ENCODE measurements around the gene SCRN1. TPM values are rescaled to one million over a fixed set of nuclear protein-coding genes. Genes with fewer than 3 reads are reported as not detected.

Gene SCRN1
- total RNA-seq, 1 donor from 2014 or later, result 85.0 TPM

- Mint-ChIP-seq H3K9me3 (peaks cover 38% of the 10 kb centered on the region), H3K27me3 (ENCODE audit: low read depth) (no peaks in the 10 kb centered on the region), H3K4me1 (no peaks in the 10 kb centered on the region), H3K36me3 (peaks cover 43% of the 10 kb centered on the region), H3K27ac (no peak overlapping the region), H3K4me3 (no peak overlapping the region)
- DNase-seq (ENCODE audit: low spot score in 2 of 2, unreplicated experiment in 2 of 2), result no peak
- no peak for TF ChIP-seq CTCF (IDR thresholded peaks at IDR 0.05; ENCODE audit: unreplicated experiment)
Measured at GRCh38 chr7:29900745-29901144, 88.9 kb downstream of the SCRN1 start.

GRCh38 chr7:29898301-29898700, 91.3 kb downstream of the SCRN1 start:
- H3K9me3 Mint-ChIP-seq, result peaks cover 23% of the 10 kb centered on the region
- no peak for TF ChIP-seq CTCF (IDR thresholded peaks at IDR 0.05; ENCODE audit: unreplicated experiment)
- no peak overlapping the region for H3K27ac Mint-ChIP-seq
- no peak overlapping the region for H3K4me3 Mint-ChIP-seq
- no peaks in the 10 kb centered on the region for H3K27me3 Mint-ChIP-seq (ENCODE audit: low read depth)
- no peak for DNase-seq (ENCODE audit: low spot score in 2 of 2, unreplicated experiment in 2 of 2)
- no peaks in the 10 kb centered on the region for H3K4me1 Mint-ChIP-seq
- H3K36me3 Mint-ChIP-seq, result peaks cover 24% of the 10 kb centered on the region

- Mint-ChIP-seq H3K9me3 (peaks cover 23% of the 10 kb centered on the region), H3K27me3 (ENCODE audit: low read depth) (no peaks in the 10 kb centered on the region), H3K36me3 (peaks cover 24% of the 10 kb centered on the region), H3K4me1 (no peaks in the 10 kb centered on the region), H3K4me3 (no peak overlapping the region), H3K27ac (no peak overlapping the region)
- no peak for DNase-seq (ENCODE audit: low spot score in 2 of 2, unreplicated experiment in 2 of 2)
- TF ChIP-seq CTCF (IDR thresholded peaks at IDR 0.05; ENCODE audit: unreplicated experiment), result no peak
Measured at GRCh38 chr7:29896685-29897411, 92.8 kb downstream of the SCRN1 start.

GRCh38 chr7:29895559-29895958, 94.0 kb downstream of the SCRN1 start:
- Mint-ChIP-seq H3K4me3 (no peak overlapping the region), H3K27ac (no peak overlapping the region), H3K4me1 (no peaks in the 10 kb centered on the region), H3K9me3 (peaks cover 23% of the 10 kb centered on the region), H3K27me3 (ENCODE audit: low read depth) (no peaks in the 10 kb centered on the region), H3K36me3 (peaks cover 24% of the 10 kb centered on the region)
- no peak for TF ChIP-seq CTCF (IDR thresholded peaks at IDR 0.05; ENCODE audit: unreplicated experiment)
- DNase-seq (ENCODE audit: low spot score in 2 of 2, unreplicated experiment in 2 of 2), result no peak

GRCh38 chr7:29894256-29894655, 95.3 kb downstream of the SCRN1 start:
- no peak for TF ChIP-seq CTCF (IDR thresholded peaks at IDR 0.05; ENCODE audit: unreplicated experiment)
- no peaks in the 10 kb centered on the region for H3K4me1 Mint-ChIP-seq
- no peak overlapping the region for H3K27ac Mint-ChIP-seq
- no peaks in the 10 kb centered on the region for H3K27me3 Mint-ChIP-seq (ENCODE audit: low read depth)
- peaks cover 23% of the 10 kb centered on the region for H3K9me3 Mint-ChIP-seq
- DNase-seq (ENCODE audit: low spot score in 2 of 2, unreplicated experiment in 2 of 2), result no peak
- H3K4me3 Mint-ChIP-seq, result no peak overlapping the region
- peaks cover 24% of the 10 kb centered on the region for H3K36me3 Mint-ChIP-seq

Measured in mesothelial cell of epicardium (in vitro differentiated cells).